Activated CD8-positive, alpha-beta T cell treated with anti-CD3 and anti-CD28 coated beads for 36 hours (primary cell): ENCODE data around the gene DLD. TPM values are rescaled to one million over a fixed set of nuclear protein-coding genes. Genes with fewer than 3 reads are reported as not detected.

Source experiments
- ATAC-seq: fragments of 200-7000 bp; cut with Tn5 transposase; one replicate; pipeline ENCODE4 v1.10.0; 2021; ENCODE audit warnings: mild to moderate bottlenecking, moderate library complexity
- CTCF ChIA-PET: fragments of 350-600 bp; sonication (Branson Sonifier 250); formaldehyde crosslinking; loops from one replicate; lab custom pipeline; 2021; ENCODE audit warnings: antibody characterized with exemption; lab: Charles Lee
- POLR2A ChIA-PET: fragments of 350-600 bp; sonication (Branson Sonifier 250); formaldehyde crosslinking; loops from one replicate; lab custom pipeline; 2021; ENCODE audit warnings: antibody characterized with exemption; lab: Charles Lee
- DNase-seq: peaks from one replicate; pipeline ENCODE4 v3.0.0-alpha.2; 2020
- H3K27ac Mint-ChIP-seq: one replicate; pipeline ENCODE4 v1.8.0; 2021; ENCODE audit warnings: mild to moderate bottlenecking, mixed read lengths
- H3K27me3 Mint-ChIP-seq: one replicate; pipeline ENCODE4 v1.8.0; 2021; ENCODE audit warnings: mixed read lengths
- H3K36me3 Mint-ChIP-seq: one replicate; pipeline ENCODE4 v1.8.0; 2021; ENCODE audit warnings: low read depth, mixed read lengths
- H3K4me1 Mint-ChIP-seq: one replicate; pipeline ENCODE4 v1.8.0; 2021; ENCODE audit warnings: low read depth, mixed read lengths
- H3K4me3 Mint-ChIP-seq: one replicate; pipeline ENCODE4 v1.8.0; 2021; ENCODE audit warnings: mild to moderate bottlenecking, moderate library complexity, mixed read lengths
- H3K9me3 Mint-ChIP-seq: one replicate; pipeline ENCODE4 v1.8.0; 2021; ENCODE audit warnings: mixed read lengths
- CTCF ChIP-seq: fragments of 200-600 bp; IDR thresholded peaks from one replicate; pipeline ENCODE4 v1.8.0; 2022; ENCODE audit warnings: antibody characterized with exemption, mild to moderate bottlenecking
- intact Hi-C: fragments of 100-400 bp; cut with micrococcal nuclease; formaldehyde crosslinking; loops from one replicate; pipeline ENCODE4 v1.10.0; 2022
- total RNA-seq, 2 experiments: library from RNA; stranded (reverse); gene quantifications; one replicate each; pipeline ENCODE4 v1.2.3, GENCODE V29; 2021

Gene DLD
- total RNA-seq, 2 experiments from 2014 or later: 99.8 to 102 TPM

DNA sequence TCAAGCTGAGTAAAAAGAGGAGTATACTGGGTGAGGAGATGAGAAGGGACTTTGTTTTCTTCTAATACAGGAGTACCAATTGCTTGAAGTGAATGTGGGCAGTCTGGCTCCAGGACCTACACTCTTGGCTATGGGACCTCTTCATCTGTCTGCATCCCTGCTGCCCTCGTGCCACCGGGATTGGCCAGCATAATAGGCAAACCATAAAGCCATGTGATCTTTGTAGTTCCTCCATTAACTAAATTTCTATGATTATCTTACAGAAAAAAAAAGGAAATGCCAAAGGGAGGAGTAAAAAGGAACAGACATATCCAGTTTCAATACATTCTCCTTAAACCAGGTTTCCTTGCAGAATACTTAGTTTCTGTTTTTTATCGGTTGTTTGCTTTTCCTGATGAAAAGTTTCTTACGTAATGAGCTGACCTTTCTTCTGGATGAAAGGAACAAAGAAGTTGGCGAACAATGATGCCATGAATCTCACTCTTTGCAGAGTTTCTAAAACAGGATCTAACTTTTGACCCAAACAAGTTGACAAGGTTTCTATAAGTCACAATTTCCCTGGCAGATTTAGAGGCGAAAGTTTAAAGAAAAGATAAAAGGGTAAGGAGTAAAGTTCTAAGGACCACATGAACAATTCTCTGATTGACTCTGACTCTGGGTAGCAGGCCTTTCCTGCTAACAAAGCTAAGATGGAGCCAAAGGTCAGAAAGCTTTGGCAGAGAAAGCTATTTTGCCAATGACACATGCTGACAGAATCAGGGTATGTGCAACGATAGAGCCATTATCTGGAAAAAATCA is 57.9 kb downstream of the DLD start:
- H3K4me1 Mint-ChIP-seq: no peaks in the 10 kb centered on the region
- no peaks in the 10 kb centered on the region for H3K36me3 Mint-ChIP-seq
- no peaks in the 10 kb centered on the region for H3K9me3 Mint-ChIP-seq
- CTCF ChIA-PET: no interaction called here
- H3K4me3 Mint-ChIP-seq: no peak overlapping the region
- ATAC-seq: no peak
- intact Hi-C loops: no loop called here
- POLR2A ChIA-PET: interaction anchor here (0.7 kb wide), 1 partner anchor 712 kb away, joined by 3 read pairs; no protein-coding TSS in a partner anchor
- no peak overlapping the region for H3K27ac Mint-ChIP-seq
- peaks cover 2% of the 10 kb centered on the region for H3K27me3 Mint-ChIP-seq
- no peak for TF ChIP-seq CTCF
- DNase-seq: no peak

GRCh38 chr7:107949443-107949935 is 58.5 kb downstream of the DLD start:
- POLR2A ChIA-PET: interaction anchor here (0.7 kb wide), 1 partner anchor 713 kb away, joined by 3 read pairs; no protein-coding TSS in a partner anchor
- CTCF ChIA-PET: no interaction called here
- no peak overlapping the region for H3K27ac Mint-ChIP-seq
- DNase-seq (no peak), ATAC-seq (no peak)
- H3K4me1 Mint-ChIP-seq: no peaks in the 10 kb centered on the region
- H3K4me3 Mint-ChIP-seq: no peak overlapping the region
- H3K9me3 Mint-ChIP-seq: no peaks in the 10 kb centered on the region
- intact Hi-C loops: no loop called here
- TF ChIP-seq CTCF: no peak
- H3K36me3 Mint-ChIP-seq: no peaks in the 10 kb centered on the region
- H3K27me3 Mint-ChIP-seq: peaks cover 3% of the 10 kb centered on the region

DNA sequence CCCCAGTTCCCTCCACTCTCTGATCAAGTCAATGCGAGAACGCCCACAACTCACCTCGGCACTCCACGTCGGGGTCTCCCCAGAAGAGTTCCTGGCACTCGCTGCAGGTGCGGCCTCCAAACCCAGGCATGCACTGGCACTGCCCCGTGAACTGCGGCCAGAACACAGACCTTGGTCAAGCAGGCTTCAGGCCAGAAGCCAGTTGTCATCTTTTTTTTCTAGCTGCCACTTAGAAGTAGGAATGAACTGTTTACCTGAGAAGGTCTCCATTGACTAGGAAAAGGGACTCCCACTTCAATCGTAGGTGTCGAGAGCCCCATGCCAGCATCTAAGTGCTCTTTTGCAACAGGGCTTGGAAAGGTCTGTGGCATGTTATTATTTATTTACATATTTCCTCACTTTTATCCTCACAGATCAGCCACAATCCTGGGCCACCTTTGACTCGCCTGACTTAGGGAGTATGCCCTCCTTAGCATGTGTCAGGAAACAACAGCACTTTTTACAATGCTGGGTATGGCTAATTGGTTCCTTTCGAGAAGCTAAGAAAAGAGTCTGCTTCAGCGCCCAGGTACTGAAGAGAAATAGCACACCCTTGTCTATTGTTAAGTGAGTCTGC is 60.3 kb downstream of the DLD start:
- Mint-ChIP-seq H3K4me3 (no peak overlapping the region), H3K4me1 (no peaks in the 10 kb centered on the region), H3K36me3 (no peaks in the 10 kb centered on the region), H3K27me3 (peaks cover 4% of the 10 kb centered on the region), H3K9me3 (no peaks in the 10 kb centered on the region), H3K27ac (no peak overlapping the region)
- CTCF ChIA-PET: no interaction called here
- TF ChIP-seq CTCF: no peak
- ATAC-seq (no peak), DNase-seq (no peak)
- intact Hi-C loops: no loop called here
- POLR2A ChIA-PET: no interaction called here

DNA sequence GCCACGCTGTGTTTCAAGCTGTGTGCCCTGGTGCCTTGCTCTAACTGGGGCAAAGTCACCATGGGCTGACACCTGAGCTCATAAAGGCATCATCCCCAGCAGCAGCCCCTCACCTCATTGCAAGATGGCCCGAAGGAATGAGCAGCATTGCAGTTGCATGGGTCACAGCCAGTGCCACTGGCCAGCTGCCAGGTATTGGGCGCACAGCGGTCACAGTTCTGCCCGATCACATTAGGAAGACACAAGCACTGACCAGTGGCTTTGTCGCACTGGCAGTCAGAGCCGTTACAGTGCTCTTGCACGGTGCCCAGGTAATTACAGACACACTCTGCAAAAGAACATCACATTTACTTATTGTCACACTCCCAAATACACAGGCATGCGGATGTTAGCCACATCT is 60.9 kb downstream of the DLD start:
- ATAC-seq: no peak
- POLR2A ChIA-PET: no interaction called here
- H3K4me3 Mint-ChIP-seq: no peak overlapping the region
- DNase-seq: no peak
- no peaks in the 10 kb centered on the region for H3K36me3 Mint-ChIP-seq
- intact Hi-C loops: no loop called here
- peaks cover 4% of the 10 kb centered on the region for H3K27me3 Mint-ChIP-seq
- no peak for TF ChIP-seq CTCF
- CTCF ChIA-PET: interaction anchor here (1.0 kb wide), 1 partner anchor 31 kb away, joined by 3 read pairs; no protein-coding TSS in a partner anchor
- H3K9me3 Mint-ChIP-seq: no peaks in the 10 kb centered on the region
- no peaks in the 10 kb centered on the region for H3K4me1 Mint-ChIP-seq
- H3K27ac Mint-ChIP-seq: no peak overlapping the region
